CD4-positive, alpha-beta T cell treated with Interleukin-17A for 4 hours (primary cell): Measurements from ENCODE around the gene SLX9.
A peak's percentile ranks its signal among the peaks of the same experiment; 100 is the strongest.

Experiments used
- DNase-seq: peaks from one replicate; pipeline ENCODE4 v3.0.0-alpha.2; 2020; ENCODE audit warnings: mixed read lengths

The SLX9 gene

GRCh38 chr21:44930543-44930981, 9.3 kb upstream of the SLX9 start:
- DNase-seq: peak; percentile 85

GRCh38 chr21:44931137-44931500, 8.7 kb upstream of the SLX9 start:
- DNase-seq: peak; percentile 65

GRCh38 chr21:44931501-44932407, 8.1 kb upstream of the SLX9 start:
- DNase-seq: peak; percentile 46

GRCh38 chr21:44932408-44933181, 7.2 kb upstream of the SLX9 start:
- DNase-seq: peak; percentile 85

- DNase-seq: no peak
Observed at GRCh38 chr21:44933199-44933917, 6.5 kb upstream of the SLX9 start.

- DNase-seq: no peak
Observed at GRCh38 chr21:44933918-44934260, 5.9 kb upstream of the SLX9 start.

- DNase-seq: no peak
Observed at GRCh38 chr21:44934276-44934675, 5.6 kb upstream of the SLX9 start.

GRCh38 chr21:44934797-44935532, 4.9 kb upstream of the SLX9 start:
- no peak for DNase-seq

GRCh38 chr21:44935533-44935927, 4.3 kb upstream of the SLX9 start:
- no peak for DNase-seq

GRCh38 chr21:44938772-44939531, 877 bp upstream of the SLX9 start:
- no peak for DNase-seq

- peak; percentile 43 for DNase-seq
Observed at GRCh38 chr21:44940116-44940631, 345 bp downstream of the SLX9 start.

- DNase-seq: no peak
Observed at GRCh38 chr21:44941567-44941966, 1.7 kb downstream of the SLX9 start.

- DNase-seq: no peak
Observed at GRCh38 chr21:44942566-44942965, 2.7 kb downstream of the SLX9 start.

GRCh38 chr21:44943005-44943685, 3.3 kb downstream of the SLX9 start:
- DNase-seq: no peak

GRCh38 chr21:44943686-44944550, 4.1 kb downstream of the SLX9 start:
- no peak for DNase-seq

GRCh38 chr21:44944596-44944995, 4.8 kb downstream of the SLX9 start:
- no peak for DNase-seq

- no peak for DNase-seq
Observed at GRCh38 chr21:44946254-44947041, 6.6 kb downstream of the SLX9 start.

- DNase-seq: no peak
Observed at GRCh38 chr21:44947111-44947929, 7.5 kb downstream of the SLX9 start.
